K562 (cell line): ENCODE data around the gene GRAMD1B. TPM values are rescaled to one million over a fixed set of nuclear protein-coding genes. Genes with fewer than 3 reads are reported as not detected.

Experiments
- ATAC-seq: fragments of 200-7000 bp; cut with Tn5 transposase; 3 replicates; pipeline ENCODE4 v1.9.1; 2020; ENCODE audit warnings: moderate library complexity
- BruUV-seq: library from RNA; stranded (reverse); fragments of 400-500 nt; replicated peaks from 2 replicates; lab custom pipeline; 2021; lab: Mats Ljungman, UMichigan
- CTCF ChIA-PET: fragments of 300-600 bp; formaldehyde crosslinking; extraction: SDS; loops from one replicate; lab custom pipeline; 2021; ENCODE audit warnings: low intra/inter-chr PET ratio; lab: Yijun Ruan, JAX
- POLR2A ChIA-PET: fragments of 300-600, 350-650 bp; sonication (Branson Sonifier 250); formaldehyde crosslinking; extraction: SDS; loops from one replicate; lab custom pipeline; 2021; ENCODE audit warnings: antibody characterized with exemption, inconsistent platforms; lab: Yijun Ruan, JAX
- DNase-seq, 4 experiments: peaks; one replicate each; pipeline versions ENCODE4 v3.0.0 to v3.0.0-alpha.2; 2011 to 2018; ENCODE audit warnings: low spot score in 3 of 4, mixed read lengths in 3 of 4; ENCODE audit errors: extremely low read depth in 1 of 4
- FAIRE-seq: peaks from 2 replicates; lab custom pipeline; 2011; peaks lifted over from hg19 to GRCh38; lab: Jason Lieb, UNC
- H2AFZ ChIP-seq: 2 replicates; pipeline ENCODE4 v1.6.0; 2011; ENCODE audit warnings: low read depth, low read length, control low read depth, inconsistent platforms
- H3K27ac ChIP-seq: fragments of 200-600 bp; 3 replicates; pipeline ENCODE4 v1.8.0; 2011; ENCODE audit warnings: low read depth, mild to moderate bottlenecking, control low read depth, inconsistent platforms, low read length, moderate library complexity, mixed read lengths; ENCODE audit errors: extremely low read depth
- H3K27me3 ChIP-seq, 2 experiments: fragments of 300-600 bp in 1 of 2; 2 replicates in 1 of 2; 3 replicates in 1 of 2; pipeline versions ENCODE4 v1.6.0 to v1.8.0; 2011; ENCODE audit warnings: inconsistent platforms in 2 of 2, low read length in 2 of 2, mild to moderate bottlenecking in 1 of 2, mixed read lengths in 1 of 2, moderate library complexity in 1 of 2; ENCODE audit not compliant: control insufficient read depth in 2 of 2, insufficient read depth in 2 of 2
- H3K36me3 ChIP-seq: fragments of 300-600 bp; 3 replicates; pipeline ENCODE4 v1.8.0; 2011; ENCODE audit warnings: mild to moderate bottlenecking, low read length, inconsistent platforms; ENCODE audit not compliant: control insufficient read depth, insufficient read depth
- H3K4me1 ChIP-seq, 2 experiments: fragments of 200-600 bp in 1 of 2; replicated peaks in 1 of 2; 2 replicates in 1 of 2; 3 replicates in 1 of 2; pipeline versions ENCODE4 v1.5.1 to v1.8.0; 2011; ENCODE audit warnings: inconsistent platforms in 2 of 2, low read length in 2 of 2, mild to moderate bottlenecking in 1 of 2, mixed read lengths in 1 of 2, moderate library complexity in 1 of 2; ENCODE audit not compliant: control insufficient read depth in 2 of 2, insufficient read depth in 2 of 2
- H3K4me2 ChIP-seq: 2 replicates; pipeline ENCODE4 v1.6.1; 2011; ENCODE audit warnings: low read length, control low read depth, inconsistent platforms, mixed read lengths; ENCODE audit not compliant: insufficient read depth
- H3K4me3 ChIP-seq: fragments of 200-600 bp; sonication (generic), shearing (Covaris generic); 2 replicates; pipeline ENCODE4 v1.5.1; 2016; ENCODE audit warnings: control low read depth, inconsistent platforms
- H3K79me2 ChIP-seq: fragments of 200-600 bp; 3 replicates; pipeline ENCODE4 v1.8.0; 2011; ENCODE audit warnings: low read length, inconsistent platforms; ENCODE audit not compliant: control insufficient read depth, insufficient read depth
- H3K9ac ChIP-seq, 2 experiments: 2 replicates each; pipeline versions ENCODE4 v1.6.0 to v1.6.1; 2011; ENCODE audit warnings: low read depth in 2 of 2, low read length in 2 of 2, control low read depth in 1 of 2, inconsistent platforms in 1 of 2, mild to moderate bottlenecking in 1 of 2, mixed read lengths in 1 of 2; ENCODE audit not compliant: insufficient read depth in 1 of 2
- H3K9me1 ChIP-seq: one replicate; pipeline ENCODE4 v1.6.0; 2011; ENCODE audit warnings: inconsistent platforms, mild to moderate bottlenecking, low read length, moderate library complexity; ENCODE audit not compliant: control insufficient read depth, insufficient read depth
- H3K9me3 ChIP-seq: replicated peaks from 2 replicates; pipeline ENCODE4 v1.5.1; 2011; ENCODE audit warnings: low read depth, low read length, inconsistent platforms; ENCODE audit not compliant: control insufficient read depth, insufficient read depth
- H4K20me1 ChIP-seq: replicated peaks from 2 replicates; pipeline ENCODE4 v1.6.1; 2011; ENCODE audit warnings: low read length, inconsistent platforms, mixed read lengths; ENCODE audit not compliant: control insufficient read depth, insufficient read depth
- SP2 ChIP-seq: IDR thresholded peaks from 2 replicates; pipeline ENCODE4 v1.6.1; 2011; ENCODE audit warnings: mild to moderate bottlenecking, low read depth, low read length, moderate library complexity; ENCODE audit not compliant: poor library complexity, severe bottlenecking; ENCODE audit errors: extremely low read depth
- SRSF3 ChIP-seq: fragments of 200-400 bp; formaldehyde crosslinking; IDR thresholded peaks from 2 replicates; pipeline ENCODE4 v1.6.1; 2016; ENCODE audit warnings: mild to moderate bottlenecking, low read length, moderate library complexity; ENCODE audit not compliant: insufficient read depth
- ZBTB40 ChIP-seq, 2 experiments: fragments of 450-650 bp in 1 of 2; sonication (generic) in 1 of 2; formaldehyde crosslinking in 1 of 2; IDR thresholded peaks; 2 replicates each; pipeline versions ENCODE4 v1.7.1 to v1.9.0; 2016 to 2022; ENCODE audit warnings: inconsistent platforms in 1 of 2, mild to moderate bottlenecking in 1 of 2, missing genetic modification reagents in 1 of 2
- WGBS: fragments of 100-300 bp; shearing (Covaris generic); methylation state at CpG from one replicate; pipeline ENCODE4 v1.1.6; 2016; ENCODE audit warnings: low coverage, mixed read lengths; ENCODE audit not compliant: insufficient coverage; ENCODE audit errors: missing lambda C conversion rate; 5-methylcytosine and 5-hydroxymethylcytosine counted together
- in situ Hi-C: fragments of 300-500 bp; cut with MboI; formaldehyde crosslinking; loops from 4 replicates; pipeline ENCODE4 v1.15.0; 2018; ENCODE audit warnings: inconsistent platforms, mixed read lengths
- intact Hi-C: fragments of 100-400 bp; cut with micrococcal nuclease; formaldehyde crosslinking; loops from 2 replicates; pipeline ENCODE4 v1.14.2; 2022
- polyA plus RNA-seq, 8 experiments: library from polyadenylated mRNA; depleted of rRNA in 4 of 8; stranded (reverse) in 5 of 8; unstranded in 3 of 8; fragments of >200 nt; fragmentation: Nextera tagmentation in 2 of 8; fragmentation: Illumina TruSeq in 1 of 8; extraction: Ambion mirVana in 2 of 8; extraction: Trizol in 1 of 8; gene quantifications; 2 replicates each; pipeline versions ENCODE4 v1.2.1 to v1.2.3, GENCODE V29; 2011 to 2014; ENCODE audit warnings: inconsistent platforms in 1 of 8, missing spikeins in 1 of 8
- total RNA-seq, 7 experiments: library from RNA; depleted of rRNA in 6 of 7; stranded (reverse); fragments of >200 nt in 6 of 7; fragmentation: Illumina TruSeq in 2 of 7; extraction: Trizol in 2 of 7; gene quantifications; 2 replicates each; pipeline versions ENCODE4 v1.2.1 to v1.2.3, GENCODE V29; 2011 to 2021; ENCODE audit warnings: low replicate concordance in 1 of 7

Gene GRAMD1B
- total and polyA plus RNA-seq, 9 of the 15 experiments (the other 6 are each of a cell fraction or from before 2014, with no cell fraction given) = 0.31 TPM; not detected in 8

- ATAC-seq (no peak), DNase-seq (no peak), FAIRE-seq (no peak)
- in situ Hi-C loops (no loop called here), intact Hi-C loops (no loop called here)
- Histone ChIP-seq H4K20me1 (no peaks in the 10 kb centered on the region), H3K79me2 (no peaks in the 10 kb centered on the region), H3K4me3 (no peak overlapping the region), H3K9ac (no peak overlapping the region), H3K9me3 (no peaks in the 10 kb centered on the region), H3K27me3 (peaks cover 8 to 26% of the 10 kb centered on the region in 2 experiments; a peak in 4 of 5 replicates), H2AFZ (no peak overlapping the region), H3K4me2 (no peak overlapping the region), H3K4me1 (no peaks in the 10 kb centered on the region), H3K27ac (no peak overlapping the region), H3K36me3 (no peaks in the 10 kb centered on the region), H3K9me1 (no peaks in the 10 kb centered on the region)
- POLR2A ChIA-PET = no interaction called here
- CTCF ChIA-PET = no interaction called here
- WGBS = 0% methylated on average over 7 of the region's 7 CpGs
- BruUV-seq = no TSS peak
- peak; percentile 32; the same call in 1 of the 2 replicates for TF ChIP-seq ZBTB40 (IDR thresholded peaks at IDR 0.05)
- TF ChIP-seq ZBTB40 (CRISPR knock-in tag; IDR thresholded peaks at IDR 0.05) = no peak
- no peak for TF ChIP-seq SP2
- TF ChIP-seq SRSF3 = no peak
Measured at GRCh38 chr11:123562158-123562557, 132.1 kb downstream of the GRAMD1B start.
